HG03095 (cell line): ENCODE data around the gene ZCWPW2.

ENCODE experiments used
- ATAC-seq: cut with Tn5 transposase; IDR thresholded peaks from one replicate; pipeline ENCODE4 v1.9.1; 2021; ENCODE audit warnings: moderate library complexity; ENCODE audit not compliant: unreplicated experiment

Gene ZCWPW2, protein sequence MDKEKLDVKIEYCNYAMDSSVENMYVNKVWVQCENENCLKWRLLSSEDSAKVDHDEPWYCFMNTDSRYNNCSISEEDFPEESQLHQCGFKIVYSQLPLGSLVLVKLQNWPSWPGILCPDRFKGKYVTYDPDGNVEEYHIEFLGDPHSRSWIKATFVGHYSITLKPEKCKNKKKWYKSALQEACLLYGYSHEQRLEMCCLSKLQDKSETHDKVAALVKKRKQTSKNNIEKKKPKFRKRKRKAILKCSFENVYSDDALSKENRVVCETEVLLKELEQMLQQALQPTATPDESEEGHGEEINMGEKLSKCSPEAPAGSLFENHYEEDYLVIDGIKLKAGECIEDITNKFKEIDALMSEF

DNA sequence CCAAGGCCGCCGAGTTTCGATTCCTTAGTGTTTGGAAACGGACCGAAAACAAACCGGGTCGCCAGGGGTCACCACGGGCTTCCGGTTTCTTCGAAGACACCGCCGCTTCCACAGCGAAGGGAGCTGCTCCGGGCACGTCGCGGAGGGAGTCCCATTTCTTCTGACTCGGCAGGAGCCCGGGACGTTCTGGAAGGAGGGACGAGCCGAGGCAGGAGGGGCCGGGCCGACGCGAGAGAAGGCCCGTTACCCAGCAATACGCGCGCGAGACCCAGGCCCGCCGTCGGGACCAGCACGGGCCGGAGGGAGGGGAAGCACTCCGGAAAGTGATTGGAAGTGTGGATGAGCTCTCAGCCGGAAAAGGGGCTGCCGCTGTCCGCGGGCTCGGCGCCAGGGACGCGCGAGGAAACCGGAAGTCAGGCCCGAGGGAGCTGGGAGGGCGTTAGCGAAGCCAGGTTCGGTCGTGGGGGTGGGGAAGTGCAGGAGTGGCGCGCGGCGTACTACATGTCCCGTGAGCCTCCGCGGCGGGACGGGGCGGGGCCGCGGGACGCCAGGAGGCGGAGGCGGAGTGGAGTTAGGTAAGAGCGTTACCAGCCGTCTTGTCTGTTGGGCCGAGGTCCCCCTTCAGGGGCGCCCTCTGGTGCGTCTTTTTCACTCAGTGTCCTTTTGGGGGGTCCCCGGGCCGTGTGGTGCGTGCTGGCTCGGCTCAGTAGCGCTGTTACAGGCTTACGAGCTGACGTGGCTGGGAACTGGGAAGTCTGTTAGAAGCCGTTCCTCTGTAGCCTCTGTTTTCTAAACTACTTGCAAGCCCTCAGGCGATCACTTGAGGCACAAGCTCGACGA lies at the start of gene ZCWPW2, which contains the start of gene AZI2:
TSS of gene ZCWPW2 (plus strand) at position 93 of the 840 bp plus-strand sequence. CDS start 64,348 bp downstream, outside the sequence.
TSS of gene AZI2 (minus strand) at position 196 of the 840 bp plus-strand sequence. CDS start 8,207 bp downstream, outside the sequence.
- peak; percentile 92 for ATAC-seq

DNA sequence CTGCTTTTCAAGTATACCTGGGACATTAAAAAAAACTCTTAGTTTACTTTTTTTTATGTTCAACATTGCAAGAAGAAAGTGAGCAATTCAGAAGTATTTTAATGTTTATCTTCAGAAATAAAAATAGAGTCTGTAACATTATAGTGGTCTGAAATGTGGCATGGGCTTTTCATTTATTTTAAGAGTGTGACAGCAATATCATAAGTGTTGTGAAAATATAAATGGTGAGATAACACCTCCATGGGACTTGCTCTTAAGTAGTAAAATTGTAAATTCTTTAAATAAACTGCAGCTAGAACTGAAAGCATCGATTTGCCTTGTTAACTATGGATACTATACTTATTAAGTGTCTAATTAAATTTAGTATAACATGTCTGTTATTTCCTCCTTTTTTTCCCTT lies 48.8 kb upstream of the ZCWPW2 start:
- ATAC-seq: no peak

DNA sequence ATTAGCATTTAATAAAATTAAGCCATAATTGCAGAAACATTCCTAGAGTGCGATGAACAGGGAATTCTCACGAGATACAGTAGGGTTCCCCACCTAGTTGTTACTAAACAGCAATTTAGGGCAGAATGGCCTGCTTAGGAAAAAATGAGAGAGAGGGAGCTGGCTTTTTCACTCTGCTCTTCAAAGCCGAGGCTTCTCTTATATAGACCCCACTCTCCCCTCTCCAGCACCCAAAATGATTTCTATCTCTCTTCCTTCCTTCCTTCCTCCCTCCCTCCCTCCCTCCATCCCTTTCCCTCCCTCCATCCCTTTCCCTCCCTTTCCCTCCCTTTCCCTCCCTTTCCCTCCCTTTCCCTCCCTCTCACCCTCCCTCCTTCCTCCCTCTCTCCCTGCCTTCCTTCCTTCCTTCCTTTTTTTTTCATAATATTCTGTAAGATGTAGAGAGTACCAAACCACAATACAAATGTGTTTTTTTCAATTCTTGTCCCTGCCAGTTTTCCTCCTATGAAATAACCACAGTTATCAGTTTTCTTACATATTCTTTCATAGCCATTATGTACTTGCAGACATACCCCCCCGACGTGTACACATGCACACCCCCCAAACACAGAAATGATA lies 48.1 kb upstream of the ZCWPW2 start:
- no peak for ATAC-seq

DNA sequence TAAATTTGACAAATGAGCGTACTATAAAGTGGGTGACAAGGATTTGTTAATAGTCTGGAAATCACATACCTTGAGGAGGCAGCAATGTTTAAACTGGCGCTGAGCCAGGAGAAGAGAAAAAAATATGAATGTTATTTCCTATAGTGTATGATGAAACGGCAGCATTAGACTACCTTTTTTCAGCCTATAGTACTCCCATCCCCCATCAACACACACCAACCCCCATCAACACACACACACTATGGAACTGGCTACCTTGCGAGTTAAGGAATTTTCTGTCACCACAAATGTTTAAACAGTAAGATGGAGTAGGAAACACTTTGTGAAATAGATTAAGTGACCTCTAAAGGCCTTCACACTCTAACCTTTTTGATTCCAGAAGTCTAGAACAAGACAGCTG lies 46.8 kb upstream of the ZCWPW2 start:
- ATAC-seq: no peak

DNA sequence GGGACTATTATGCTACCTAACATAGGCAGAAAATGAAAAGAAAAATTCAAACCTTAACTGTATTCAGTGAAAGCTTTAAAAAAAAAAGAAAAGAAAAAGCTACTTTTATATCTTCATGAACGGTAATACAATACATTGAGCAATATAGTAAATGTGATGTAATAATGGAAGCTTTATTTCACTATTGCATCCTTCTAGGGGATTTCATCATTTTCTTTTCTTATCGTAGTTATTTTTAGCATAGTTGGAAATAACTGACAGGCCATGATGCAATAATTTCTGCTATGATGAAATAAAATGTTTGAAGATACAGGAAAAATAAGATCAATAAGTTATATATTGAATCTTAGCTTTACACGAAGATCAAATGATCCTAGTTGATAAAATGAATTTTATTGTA lies 40.3 kb upstream of the ZCWPW2 start:
- ATAC-seq: no peak

DNA sequence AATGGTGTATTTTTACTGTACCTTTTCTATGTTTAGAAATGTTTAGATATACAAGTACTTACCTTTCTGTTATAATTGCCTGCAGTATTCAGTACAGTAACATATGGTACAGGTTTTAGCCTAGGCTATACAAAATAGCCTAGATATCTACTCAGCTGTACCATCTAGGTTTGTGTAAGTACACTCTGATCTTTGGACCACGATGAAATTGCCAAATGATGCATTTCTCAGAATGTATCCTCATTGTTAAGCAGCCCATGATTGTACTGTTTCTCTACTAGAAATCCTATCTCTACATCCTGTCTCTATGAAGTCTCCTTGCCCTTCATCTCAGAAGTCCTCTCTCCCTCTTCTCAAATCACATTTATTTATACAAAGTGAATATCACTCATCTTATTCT lies 32.8 kb upstream of the ZCWPW2 start:
- no peak for ATAC-seq

DNA sequence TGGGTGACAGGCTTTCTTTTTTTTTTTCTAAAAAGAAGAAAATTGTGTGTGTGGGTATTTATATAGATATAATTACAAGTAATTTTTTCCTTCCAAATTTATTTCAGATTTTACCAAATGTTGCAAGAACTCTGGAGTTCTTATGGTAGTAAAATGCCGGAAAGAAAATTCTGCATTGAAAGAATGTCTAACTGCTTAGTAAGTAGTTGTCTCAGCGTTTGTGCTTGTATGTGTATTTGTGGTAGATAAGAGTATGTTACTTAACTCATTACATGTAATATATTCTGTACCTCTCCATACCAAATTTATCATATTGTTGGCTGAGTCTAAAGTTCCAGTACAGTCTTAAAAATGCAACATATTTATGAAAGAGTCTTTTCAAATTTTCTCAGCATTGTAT lies 32.3 kb upstream of the ZCWPW2 start:
- no peak for ATAC-seq

DNA sequence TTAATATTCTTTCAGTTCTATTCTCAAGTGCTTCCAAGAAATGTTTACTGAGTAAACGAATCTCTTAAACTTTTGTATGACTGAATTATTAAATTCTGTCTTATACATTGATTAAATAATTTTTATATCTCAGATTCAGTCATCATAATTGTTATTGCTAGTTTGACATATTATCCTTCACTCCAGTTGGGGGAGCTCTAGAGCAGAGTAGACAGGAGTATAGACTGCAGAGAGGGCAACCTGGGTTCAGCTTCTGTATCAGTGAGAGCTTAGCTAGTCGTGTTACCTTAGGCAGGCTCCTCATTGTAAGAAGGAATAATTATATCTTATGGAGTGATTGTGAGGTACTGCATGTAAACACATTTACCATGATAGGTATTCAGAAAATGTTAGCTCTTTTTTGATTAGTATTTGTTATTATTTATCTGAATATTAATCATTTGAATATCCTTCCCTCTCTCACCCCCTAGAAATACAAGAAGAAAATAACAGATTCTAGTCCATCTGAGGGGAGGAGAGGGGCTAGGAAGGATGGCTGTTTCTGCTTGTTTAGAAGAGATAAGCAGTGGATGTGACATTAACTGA lies 31.0 kb upstream of the ZCWPW2 start:
- ATAC-seq: peak; percentile 65

DNA sequence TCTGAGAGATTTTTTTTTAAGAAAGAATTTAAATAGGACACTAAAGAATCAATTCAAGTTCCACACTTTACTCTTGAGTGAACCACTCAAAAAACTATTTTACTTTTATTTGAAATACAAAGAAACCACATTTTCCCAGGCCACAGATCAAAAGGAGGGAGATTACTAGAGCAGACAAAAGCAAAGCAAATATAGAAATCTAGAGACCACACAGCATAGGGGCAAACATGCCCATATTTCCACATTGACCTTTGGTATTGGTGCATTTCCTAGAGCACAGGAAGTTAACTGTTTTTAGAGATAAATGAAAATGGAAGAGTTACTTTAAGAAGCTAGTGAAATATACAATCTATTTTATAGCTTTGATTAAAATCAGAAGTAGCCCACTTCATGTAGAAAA lies 27.5 kb upstream of the ZCWPW2 start:
- no peak for ATAC-seq

DNA sequence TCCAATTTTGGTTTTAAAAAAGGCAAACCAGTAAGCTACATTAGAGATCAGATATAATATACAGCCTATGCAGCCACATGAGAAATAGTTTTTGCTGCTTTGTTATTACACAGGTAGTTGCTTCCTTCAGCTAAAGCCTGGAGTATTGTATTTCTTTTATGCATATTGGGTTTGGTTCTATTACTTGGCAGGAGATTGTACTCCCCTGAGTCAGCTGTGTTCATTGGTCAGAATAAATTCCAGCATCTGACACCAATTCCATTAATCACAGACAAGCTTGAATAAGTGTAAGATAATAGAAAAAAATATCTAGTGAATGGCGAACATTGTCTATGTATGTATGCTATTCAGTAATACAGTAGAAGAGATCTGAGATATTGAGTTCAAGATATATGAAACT lies 26.1 kb upstream of the ZCWPW2 start:
- ATAC-seq: no peak

DNA sequence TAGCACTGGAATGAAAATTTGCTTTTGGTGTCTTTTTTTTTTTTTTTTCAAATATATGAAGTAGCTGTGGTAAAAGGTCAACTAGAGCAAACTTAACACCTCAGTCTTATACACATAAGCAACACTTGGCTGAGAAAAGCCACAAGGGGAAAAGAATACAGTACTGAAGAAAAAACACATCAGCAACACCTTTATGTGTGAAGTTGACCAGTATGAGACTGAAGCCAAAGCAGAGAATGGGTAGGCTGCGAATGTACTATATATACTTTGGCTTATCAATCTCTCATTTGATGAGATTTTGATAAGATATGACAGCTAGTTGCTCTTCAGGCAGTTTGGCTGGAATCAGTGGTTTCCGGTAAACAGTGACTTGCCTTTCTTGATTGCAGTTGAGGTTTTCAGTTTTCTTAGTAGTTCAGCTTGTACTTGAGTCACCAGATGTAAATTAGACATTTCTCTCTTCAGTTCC lies 22.0 kb upstream of the ZCWPW2 start:
- peak; percentile 79 for ATAC-seq

DNA sequence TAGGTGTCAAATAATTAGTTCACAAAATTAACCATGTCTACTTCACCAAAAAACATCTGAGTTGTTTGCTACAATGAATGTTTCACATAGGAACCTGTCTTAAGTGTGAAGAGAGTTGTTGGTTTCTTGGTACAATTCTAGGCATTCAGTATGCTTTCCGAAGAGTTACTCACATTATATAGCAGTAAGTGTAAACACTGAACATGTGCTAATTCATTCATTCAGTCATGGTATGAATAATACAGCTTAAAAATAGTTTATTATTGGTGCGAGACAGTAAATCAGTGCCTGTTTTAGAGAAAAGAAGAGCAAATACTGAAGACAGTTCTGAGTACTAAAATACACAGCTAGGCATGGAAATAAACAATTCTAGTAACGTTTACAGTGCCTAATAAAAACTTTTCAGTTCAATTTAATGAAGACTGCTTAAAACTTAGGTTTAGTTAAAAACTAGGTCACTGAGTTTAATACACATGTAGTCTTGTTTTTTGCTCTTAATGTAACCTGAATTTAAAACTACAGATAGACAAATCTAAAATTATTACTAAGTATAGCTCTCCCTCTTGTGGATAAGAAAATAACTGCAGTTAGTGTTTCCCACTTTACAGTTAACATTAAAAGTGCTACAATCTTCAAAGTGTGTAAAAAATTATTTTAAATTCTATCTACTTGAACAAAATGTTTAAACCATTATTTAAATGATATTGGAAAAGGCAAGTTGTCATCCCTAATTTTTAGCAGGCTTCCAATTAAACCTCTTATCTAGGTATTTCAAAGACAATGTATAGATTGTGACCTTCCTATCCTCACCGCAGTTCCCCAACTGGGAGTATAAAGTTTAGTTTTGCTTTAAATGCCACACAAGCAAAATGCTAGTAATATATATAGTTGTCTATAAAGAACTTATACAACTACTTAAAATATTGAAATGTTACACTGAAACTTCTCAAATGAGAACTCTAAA lies 20.1 kb upstream of the ZCWPW2 start:
- no peak for ATAC-seq

DNA sequence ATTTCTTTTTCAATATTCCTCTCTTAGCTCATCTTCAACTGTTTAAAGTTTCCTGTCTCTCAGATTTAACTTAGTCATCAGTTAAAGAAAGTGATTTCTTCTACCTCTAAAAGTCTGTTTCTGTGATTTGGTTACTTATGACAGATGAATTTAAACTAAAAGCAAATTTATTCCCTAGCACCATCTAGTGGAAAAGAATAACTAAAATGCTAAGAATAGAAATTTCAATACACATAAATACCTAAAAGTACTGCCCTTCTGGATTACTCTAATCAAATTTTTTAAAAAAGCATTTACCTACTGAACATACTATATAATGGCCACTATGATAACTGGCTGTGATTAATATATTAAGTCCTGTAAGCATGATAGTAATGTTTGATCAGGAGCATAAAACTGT lies 14.0 kb upstream of the ZCWPW2 start:
- ATAC-seq: no peak

DNA sequence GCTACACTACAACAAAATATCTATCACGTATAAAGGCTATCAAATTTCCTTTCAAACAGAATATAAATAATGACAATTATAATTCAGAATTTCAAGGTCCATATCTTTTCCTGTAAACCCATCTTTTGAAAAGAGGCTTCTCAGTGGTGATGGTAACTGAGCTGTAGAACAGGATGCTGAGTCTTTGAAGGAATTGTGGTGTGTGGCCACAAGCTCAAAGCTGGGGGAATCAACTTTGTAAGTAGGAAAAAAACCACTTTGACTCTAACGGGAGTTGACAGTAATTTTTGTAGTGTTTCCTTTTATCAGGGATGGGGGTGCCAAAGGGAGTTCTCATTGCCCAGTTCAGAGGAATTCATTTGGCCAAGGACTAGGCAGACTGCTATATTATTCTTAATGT lies 13.3 kb upstream of the ZCWPW2 start:
- no peak for ATAC-seq

DNA sequence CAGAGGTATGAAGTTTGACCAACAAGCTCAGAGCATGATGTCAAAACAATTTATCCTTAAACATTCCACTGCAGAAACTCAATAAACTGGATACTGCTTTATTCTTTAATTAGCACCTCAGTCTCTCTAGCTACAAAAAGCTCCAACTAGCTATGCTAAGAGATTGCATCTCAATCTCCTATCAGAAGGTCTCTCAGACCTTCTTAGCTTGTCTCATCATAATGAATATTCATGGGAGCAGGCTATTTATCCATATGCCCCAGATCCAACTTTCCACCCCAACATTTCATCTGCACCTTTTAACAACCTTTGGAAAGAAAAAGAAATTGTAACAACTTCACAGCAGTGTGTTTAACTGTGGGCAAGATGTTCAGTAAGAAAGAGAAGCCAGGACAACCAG lies 11.3 kb upstream of the ZCWPW2 start:
- no peak for ATAC-seq

DNA sequence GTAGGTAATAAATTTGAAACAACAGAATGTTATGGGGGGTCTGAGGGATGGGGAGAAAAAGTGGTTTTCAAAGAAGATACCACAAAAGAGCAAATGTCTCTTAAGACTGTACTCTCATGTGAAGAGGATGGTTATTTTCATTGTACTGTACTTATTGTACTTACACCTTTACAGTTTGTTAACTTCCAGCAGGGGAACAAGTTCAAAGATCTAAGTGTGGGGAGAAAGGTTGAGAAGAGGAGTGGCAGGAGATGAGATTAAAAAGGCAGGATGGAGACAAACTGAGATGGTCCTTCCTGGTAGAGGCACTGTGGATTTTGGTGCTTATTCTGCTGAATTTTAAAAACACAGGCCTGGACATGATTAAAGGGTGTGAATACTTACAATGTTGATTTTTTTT lies 5.4 kb upstream of the ZCWPW2 start:
- no peak for ATAC-seq

DNA sequence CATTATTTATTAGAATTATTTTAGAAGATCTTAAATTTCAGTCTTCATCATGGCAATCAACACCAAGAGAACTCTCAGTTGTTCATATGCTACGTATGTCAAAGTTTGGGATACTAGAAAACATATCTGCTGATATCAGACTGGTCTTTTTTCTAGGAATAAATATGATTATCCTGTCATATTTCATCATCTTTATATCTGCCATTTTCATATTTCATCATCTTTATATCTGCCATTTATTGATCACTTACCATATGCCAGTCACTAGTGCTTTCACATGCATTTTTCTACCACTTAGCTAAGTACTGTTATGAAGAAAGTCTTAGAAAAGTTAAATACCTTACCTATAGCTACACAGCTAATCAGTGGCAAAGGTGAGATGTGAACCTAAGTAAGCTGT lies 2.8 kb upstream of the ZCWPW2 start:
- ATAC-seq: no peak

DNA sequence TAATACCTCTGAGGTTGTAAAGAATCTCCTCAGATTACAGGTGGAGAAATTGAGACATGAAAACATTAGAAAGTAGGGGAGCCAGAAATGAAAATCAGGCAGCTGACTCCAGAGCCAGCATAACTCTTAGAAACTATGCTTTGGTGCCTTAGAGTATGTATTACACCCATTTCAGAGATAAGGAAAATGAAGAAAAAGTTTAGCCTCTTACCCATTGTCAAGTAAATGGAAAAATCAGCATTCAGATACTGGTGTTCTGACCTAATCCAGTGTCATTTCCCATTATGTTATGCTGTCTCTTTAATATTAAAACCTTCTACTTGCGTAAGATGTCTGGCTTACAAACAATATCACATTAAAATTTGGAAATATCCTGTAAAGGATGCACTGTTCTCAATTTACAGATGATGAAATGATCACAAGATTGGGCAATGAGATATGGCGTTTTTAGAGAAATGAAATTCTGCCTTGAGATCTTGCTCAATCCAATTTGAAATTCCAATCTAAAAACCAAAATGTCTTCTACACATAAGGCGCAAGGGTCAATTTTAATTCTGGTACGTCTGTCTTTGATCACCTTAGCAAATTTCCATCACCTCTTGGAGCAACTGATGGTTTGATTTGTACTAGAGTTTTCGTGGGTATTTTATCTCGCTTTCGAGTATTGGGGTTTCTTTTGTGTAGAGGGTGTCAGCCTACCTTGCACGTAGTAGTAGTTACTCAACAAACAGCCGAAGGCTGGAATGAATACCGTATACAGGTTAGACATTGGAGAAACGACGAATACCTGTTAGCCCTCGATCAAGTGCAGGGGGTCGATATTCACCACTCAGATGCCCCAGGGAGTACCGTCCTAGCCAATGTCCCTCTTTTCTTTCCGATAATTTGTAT lies 902 bp upstream of the ZCWPW2 start:
- no peak for ATAC-seq

DNA sequence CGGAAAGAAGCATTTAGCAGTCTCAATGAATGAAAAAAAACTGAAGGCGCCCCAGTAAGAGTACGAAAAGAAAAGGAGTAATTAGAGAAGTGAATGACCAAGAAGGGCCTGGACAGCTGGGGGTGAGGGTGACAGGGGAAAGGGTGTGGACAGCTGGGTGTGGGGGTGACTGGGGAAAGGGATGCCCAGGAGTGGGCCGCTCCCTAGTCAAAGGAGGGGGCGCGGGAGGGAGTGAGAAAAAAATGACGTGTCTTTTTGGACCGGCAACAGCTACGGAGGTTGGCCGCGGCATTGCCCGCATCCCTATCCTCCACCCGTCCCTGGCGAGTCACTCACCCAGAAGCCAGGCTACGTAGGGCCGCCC lies 274 bp upstream of the ZCWPW2 start:
- no peak for ATAC-seq
